ENCODE results near the gene NTN5.
"Not testable (repeated sequence)": the region's sequence is repeated elsewhere in the genome, so short reads cannot be mapped to it uniquely, and the experiment has no call there.

DNA sequence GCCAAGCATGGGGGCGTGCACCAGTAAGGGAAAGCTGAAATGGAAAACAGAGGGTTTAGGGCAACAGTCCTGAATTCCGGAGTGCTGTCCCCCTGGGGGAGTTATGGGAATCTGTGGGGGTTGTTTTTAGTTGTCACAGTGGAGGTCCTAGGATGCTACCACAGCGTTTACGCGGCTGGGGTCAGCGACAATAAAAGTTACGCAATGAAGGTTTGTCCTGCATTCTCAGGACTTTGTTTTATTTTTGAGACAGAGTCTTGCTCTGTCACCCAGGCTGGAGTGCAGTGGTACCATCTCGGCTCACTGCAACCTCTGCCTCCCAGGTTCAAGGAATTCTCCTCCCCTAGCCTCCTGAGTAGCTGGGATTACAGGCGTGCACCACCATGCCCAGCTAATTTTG, 20.8 kb upstream of the NTN5 start:
- not testable (repeated sequence) for TF ChIP-seq POLR2A (IDR thresholded peaks at IDR 0.05); CTCF (IDR thresholded peaks at IDR 0.05 in 8 of 11, conservative IDR thresholded peaks at IDR 0.05 in 3 of 11)
